AG09319 (cell line): ENCODE measurements around the gene RIMS3.

ENCODE experiments used
- DNase-seq: peaks from one replicate; pipeline ENCODE4 v3.0.0-alpha.2; 2010; ENCODE audit warnings: low read depth; ENCODE audit errors: extremely low read depth
- CTCF ChIP-seq: IDR thresholded peaks from 2 replicates; pipeline ENCODE4 v1.5.1; 2011; ENCODE audit warnings: low read depth, mild to moderate bottlenecking, inconsistent platforms, low read length, moderate library complexity

RIMS3 gene

GRCh38 chr1:40673452-40673851, 8.0 kb upstream of the RIMS3 start:
- no peak for TF ChIP-seq CTCF
- no peak for DNase-seq

- DNase-seq = peak; percentile 11
- TF ChIP-seq CTCF = peak; percentile 94
These were observed 3.5 kb upstream of the RIMS3 start for GRCh38 chr1:40668769-40669525.

GRCh38 chr1:40664791-40665190, 691 bp downstream of the RIMS3 start:
- no peak for DNase-seq
- TF ChIP-seq CTCF = no peak

- TF ChIP-seq CTCF = no peak
- no peak for DNase-seq
These were observed 1.3 kb downstream of the RIMS3 start for GRCh38 chr1:40664167-40664537.

- DNase-seq = no peak
- no peak for TF ChIP-seq CTCF
These were observed 1.9 kb downstream of the RIMS3 start for GRCh38 chr1:40663324-40664166.

- no peak for DNase-seq
These were observed 2.6 kb downstream of the RIMS3 start for GRCh38 chr1:40662864-40663263.

More at GRCh38 chr1:40662864-40663263, 2.6 kb downstream of the RIMS3 start:
- TF ChIP-seq CTCF = no peak
